AG09319 (cell line): ENCODE data around the gene RNF125.
A peak's percentile ranks its signal among the peaks of the same experiment; 100 is the strongest.

Experiments used
- DNase-seq: peaks from one replicate; pipeline ENCODE4 v3.0.0-alpha.2; 2010; ENCODE audit warnings: low read depth; ENCODE audit errors: extremely low read depth
- TF ChIP-seq, protein P1 (sequence below): IDR thresholded peaks from 2 replicates; pipeline ENCODE4 v1.5.1; 2011; ENCODE audit warnings: low read depth, mild to moderate bottlenecking, inconsistent platforms, low read length, moderate library complexity

Gene RNF125

DNA sequence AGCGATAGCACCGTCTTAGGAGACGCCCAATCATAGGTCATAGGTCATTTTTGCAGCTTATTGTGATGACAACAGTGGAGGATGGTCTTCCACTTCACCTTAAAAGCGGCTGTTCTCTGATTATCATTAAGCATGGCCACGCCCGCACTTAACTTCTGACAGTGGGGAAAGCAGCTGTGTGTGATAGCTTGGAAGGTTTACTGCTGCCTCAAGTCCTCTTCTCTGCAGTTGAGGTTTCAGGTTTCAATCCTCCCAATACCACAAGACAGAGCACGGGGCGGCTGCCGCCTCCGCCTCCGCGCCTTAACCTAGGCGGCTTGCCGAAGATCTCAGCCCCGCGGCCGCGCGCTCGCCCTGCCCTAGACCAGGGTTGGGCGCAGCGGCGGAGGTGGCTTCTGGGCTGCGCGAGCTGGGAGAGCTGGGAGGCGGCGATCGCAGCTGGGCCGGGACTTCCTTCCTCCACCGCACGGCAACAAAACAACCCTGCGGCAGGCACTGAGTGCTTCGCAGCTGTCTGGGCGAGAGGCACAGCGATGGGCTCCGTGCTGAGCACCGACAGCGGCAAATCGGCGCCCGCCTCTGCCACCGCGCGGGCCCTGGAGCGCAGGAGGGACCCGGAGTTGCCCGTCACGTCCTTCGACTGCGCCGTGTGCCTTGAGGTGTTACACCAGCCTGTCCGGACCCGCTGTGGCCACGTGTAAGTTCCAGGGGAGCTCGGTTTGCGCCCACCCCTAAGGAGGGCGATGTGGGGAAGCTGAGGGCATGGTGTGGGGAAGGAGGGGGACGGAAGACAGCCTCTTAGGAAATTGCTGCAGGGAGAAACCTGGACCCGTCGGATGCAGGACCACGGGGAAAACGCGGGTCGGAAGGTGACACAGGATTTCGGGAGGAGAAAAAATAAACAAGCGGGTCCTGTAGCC lies at the start of gene RNF125:
Gene RNF125, plus strand, starts transcription at position 495 of the 920 bp plus-strand sequence. Its CDS starts 39 bp downstream, at position 534.
- DNase-seq = peak; percentile 40

DNA sequence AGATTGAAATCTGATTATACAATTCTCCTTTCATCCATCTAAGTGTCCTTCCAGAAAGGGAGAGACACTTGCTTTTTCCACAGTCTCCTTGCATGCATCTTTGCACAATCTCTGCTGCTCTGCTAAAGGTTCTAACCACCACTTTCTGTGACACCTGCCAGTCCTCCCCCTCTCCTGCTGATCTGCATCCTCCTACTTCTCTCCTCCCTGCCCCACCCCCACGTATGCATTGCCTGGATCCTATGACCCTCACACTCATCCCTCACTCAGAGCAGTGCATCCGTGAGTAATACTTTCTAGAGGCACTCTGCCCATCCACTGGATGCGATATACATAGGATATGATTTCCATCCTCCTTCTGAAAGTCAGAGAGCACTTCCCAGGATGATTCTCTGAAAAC lies 48.0 kb upstream of the RNF125 start:
- no peak for DNase-seq
- TF ChIP-seq, protein P1, sequence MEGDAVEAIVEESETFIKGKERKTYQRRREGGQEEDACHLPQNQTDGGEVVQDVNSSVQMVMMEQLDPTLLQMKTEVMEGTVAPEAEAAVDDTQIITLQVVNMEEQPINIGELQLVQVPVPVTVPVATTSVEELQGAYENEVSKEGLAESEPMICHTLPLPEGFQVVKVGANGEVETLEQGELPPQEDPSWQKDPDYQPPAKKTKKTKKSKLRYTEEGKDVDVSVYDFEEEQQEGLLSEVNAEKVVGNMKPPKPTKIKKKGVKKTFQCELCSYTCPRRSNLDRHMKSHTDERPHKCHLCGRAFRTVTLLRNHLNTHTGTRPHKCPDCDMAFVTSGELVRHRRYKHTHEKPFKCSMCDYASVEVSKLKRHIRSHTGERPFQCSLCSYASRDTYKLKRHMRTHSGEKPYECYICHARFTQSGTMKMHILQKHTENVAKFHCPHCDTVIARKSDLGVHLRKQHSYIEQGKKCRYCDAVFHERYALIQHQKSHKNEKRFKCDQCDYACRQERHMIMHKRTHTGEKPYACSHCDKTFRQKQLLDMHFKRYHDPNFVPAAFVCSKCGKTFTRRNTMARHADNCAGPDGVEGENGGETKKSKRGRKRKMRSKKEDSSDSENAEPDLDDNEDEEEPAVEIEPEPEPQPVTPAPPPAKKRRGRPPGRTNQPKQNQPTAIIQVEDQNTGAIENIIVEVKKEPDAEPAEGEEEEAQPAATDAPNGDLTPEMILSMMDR = no peak

More for the DNA sequence above, at the start of gene RNF125:
- TF ChIP-seq, protein P1 = no peak

- DNase-seq = no peak
- TF ChIP-seq, protein P1 = no peak
Measured at GRCh38 chr18:31973929-31974546, 44.6 kb upstream of the RNF125 start.

DNA sequence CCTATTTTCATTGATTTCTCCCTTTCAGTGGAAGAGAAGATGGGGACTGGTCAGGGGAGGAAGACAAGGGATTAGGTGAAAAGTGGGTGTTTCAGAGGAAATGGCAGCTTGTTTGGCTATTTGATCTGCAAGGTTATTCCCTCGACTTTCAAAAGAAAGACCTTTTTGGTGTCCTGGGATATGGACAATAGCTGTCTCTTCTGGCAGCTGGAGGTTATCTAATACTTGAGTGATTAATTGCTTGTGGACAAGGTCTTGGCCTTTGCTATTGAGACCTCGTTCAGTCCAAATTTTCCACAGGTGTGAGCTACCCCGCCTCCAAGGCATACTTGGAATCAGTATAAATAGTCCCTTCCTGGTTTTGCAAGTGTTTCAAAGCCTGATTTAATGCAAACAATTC lies 42.4 kb upstream of the RNF125 start:
- TF ChIP-seq, protein P1 = no peak
- no peak for DNase-seq

DNA sequence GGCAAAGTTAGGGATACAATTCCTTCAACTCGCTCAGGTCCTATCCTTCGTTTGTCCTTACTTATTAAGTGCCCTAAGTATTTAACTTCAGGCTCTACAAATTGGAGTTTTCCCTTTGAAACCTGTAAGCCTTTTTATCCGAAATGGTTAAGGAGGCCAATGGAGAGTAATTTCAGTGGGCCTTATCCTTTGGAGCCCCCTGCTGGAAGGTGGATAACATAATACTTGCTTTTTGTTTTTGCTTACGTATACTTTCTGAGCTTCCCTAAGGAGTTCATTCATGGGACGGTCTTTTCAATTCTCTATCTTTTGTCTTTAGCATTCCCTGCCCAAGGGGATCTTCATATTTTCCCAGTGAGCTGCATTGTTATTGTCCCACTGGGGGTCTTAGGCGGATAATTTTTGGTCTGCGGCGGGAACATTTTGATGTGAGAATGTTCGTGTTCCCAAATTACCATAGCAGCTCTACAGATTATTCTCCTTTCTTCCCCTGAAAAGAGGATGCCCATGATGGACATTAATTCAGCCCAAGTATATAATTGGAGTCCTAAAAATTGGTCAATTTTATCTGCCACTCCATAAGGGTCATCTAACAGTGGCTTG lies 41.3 kb upstream of the RNF125 start:
- TF ChIP-seq, protein P1 = peak; percentile 66
- peak; percentile 11 for DNase-seq

DNA sequence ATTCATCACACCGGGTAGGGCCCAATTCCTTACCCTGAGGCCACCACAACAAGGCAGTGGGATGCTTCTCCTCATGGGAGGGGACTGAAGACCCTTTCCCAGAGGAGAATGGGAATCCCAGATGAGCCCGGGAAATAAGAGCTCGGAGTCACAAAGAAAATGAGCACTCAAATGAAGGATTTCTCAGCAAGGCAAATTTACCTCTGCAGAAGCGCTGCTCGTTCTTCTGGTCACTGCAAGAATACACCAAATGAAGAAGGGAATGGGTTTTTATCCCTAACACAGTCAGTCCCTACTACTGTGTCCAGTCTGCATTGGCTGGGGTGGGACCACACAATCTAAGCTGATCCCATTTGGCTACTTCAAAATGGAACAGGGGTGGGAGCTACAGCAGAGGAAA lies 40.0 kb upstream of the RNF125 start:
- DNase-seq = no peak
- TF ChIP-seq, protein P1 = no peak

GRCh38 chr18:31979714-31980113 lies 38.9 kb upstream of the RNF125 start:
- DNase-seq = no peak
- TF ChIP-seq, protein P1 = no peak
